H1 (cell line): ENCODE measurements around the gene SLC45A1. TPM values are rescaled to one million over a fixed set of nuclear protein-coding genes. Genes with fewer than 3 reads are reported as not detected.

Experiments used
- CTCF ChIA-PET: fragments of 300-600 bp; sonication (Branson Sonifier 250); formaldehyde crosslinking; loops from one replicate; lab custom pipeline; 2021; ENCODE audit not compliant: partially characterized antibody; lab: Charles Lee
- POLR2A ChIA-PET: fragments of 300-600 bp; sonication (Branson Sonifier 250); formaldehyde crosslinking; loops from one replicate; lab custom pipeline; 2021; ENCODE audit warnings: inconsistent platforms; ENCODE audit not compliant: partially characterized antibody; lab: Charles Lee
- DNase-seq, 2 experiments: peaks; one replicate each; pipeline versions ENCODE4 v3.0.0 to v3.0.0-alpha.2; 2010 to 2022; ENCODE audit warnings: low spot score in 2 of 2, low read depth in 1 of 2, mixed read lengths in 1 of 2
- FAIRE-seq: peaks from 2 replicates; lab custom pipeline; 2011; peaks lifted over from hg19 to GRCh38; lab: Jason Lieb, UNC
- H2AFZ ChIP-seq: 2 replicates; pipeline ENCODE4 v1.8.1; 2012; ENCODE audit warnings: low read length, inconsistent platforms
- H2AK5ac ChIP-seq: 2 replicates; pipeline ENCODE4 v1.6.1; 2013; ENCODE audit warnings: low read depth, low read length
- H2BK120ac ChIP-seq: replicated peaks from 2 replicates; pipeline ENCODE3; 2013; ENCODE audit warnings: low read depth, low read length, inconsistent platforms
- H2BK12ac ChIP-seq: 2 replicates; pipeline ENCODE4 v1.6.1; 2013; ENCODE audit warnings: low read depth, low read length
- H2BK15ac ChIP-seq: 2 replicates; pipeline ENCODE4 v1.6.1; 2013; ENCODE audit warnings: low read length
- H2BK20ac ChIP-seq: 2 replicates; pipeline ENCODE4 v1.6.1; 2013; ENCODE audit warnings: low read length
- H2BK5ac ChIP-seq: 2 replicates; pipeline ENCODE4 v1.6.1; 2013; ENCODE audit warnings: low read depth, low read length
- H3K14ac ChIP-seq: 2 replicates; pipeline ENCODE4 v1.6.1; 2013; ENCODE audit warnings: inconsistent platforms; ENCODE audit not compliant: insufficient read length
- H3K18ac ChIP-seq: 2 replicates; pipeline ENCODE4 v1.6.1; 2013; ENCODE audit warnings: low read length; ENCODE audit errors: extremely low read depth
- H3K23ac ChIP-seq: 2 replicates; pipeline ENCODE4 v1.6.1; 2013; ENCODE audit warnings: inconsistent platforms; ENCODE audit not compliant: insufficient read length
- H3K23me2 ChIP-seq: 2 replicates; pipeline ENCODE4 v1.6.1; 2013; ENCODE audit warnings: low read depth, low read length
- H3K27ac ChIP-seq: 2 replicates; pipeline ENCODE4 v1.6.1; 2011; ENCODE audit warnings: low read depth, low read length, inconsistent platforms
- H3K27me3 ChIP-seq, 4 experiments: replicated peaks in 1 of 4; 1 replicate in 1 of 4; 2 replicates in 3 of 4; pipeline versions ENCODE4 v1.6.1 to v1.8.1; 2011 to 2013; ENCODE audit warnings: low read length in 3 of 4, mild to moderate bottlenecking in 3 of 4, inconsistent platforms in 2 of 4, mixed read lengths in 2 of 4, moderate library complexity in 1 of 4; ENCODE audit not compliant: control insufficient read depth in 3 of 4, insufficient read depth in 3 of 4; ENCODE audit errors: extremely low read depth in 1 of 4
- H3K36me3 ChIP-seq, 4 experiments: 2 replicates each; pipeline versions ENCODE4 v1.6.1 to v1.8.1; 2011 to 2013; ENCODE audit warnings: mild to moderate bottlenecking in 4 of 4, low read length in 3 of 4, moderate library complexity in 2 of 4, control low read depth in 1 of 4, inconsistent platforms in 1 of 4; ENCODE audit not compliant: insufficient read depth in 4 of 4, control insufficient read depth in 2 of 4
- H3K4ac ChIP-seq: replicated peaks from 2 replicates; pipeline ENCODE3; 2013; ENCODE audit warnings: low read length, low read depth, mixed read lengths, inconsistent platforms; ENCODE audit not compliant: insufficient read length
- H3K4me1 ChIP-seq, 4 experiments: replicated peaks in 1 of 4; 1 replicate in 1 of 4; 2 replicates in 3 of 4; pipeline versions ENCODE4 v1.6.1 to v1.8.1; 2011 to 2013; ENCODE audit warnings: low read length in 3 of 4, inconsistent platforms in 2 of 4, mixed read lengths in 1 of 4; ENCODE audit not compliant: insufficient read depth in 4 of 4, control insufficient read depth in 3 of 4
- H3K4me2 ChIP-seq, 2 experiments: 2 replicates each; pipeline versions ENCODE4 v1.6.1 to v1.8.1; 2011 to 2013; ENCODE audit warnings: low read depth in 2 of 2, low read length in 2 of 2, control low read depth in 1 of 2, inconsistent platforms in 1 of 2, mild to moderate bottlenecking in 1 of 2; ENCODE audit not compliant: insufficient read depth in 1 of 2
- H3K4me3 ChIP-seq, 4 experiments: fragments of 200-600, 300-600 bp in 1 of 4; sonication (generic), shearing (Covaris generic), sonication (Bioruptor Twin) in 1 of 4; 2 replicates each; pipeline versions ENCODE4 v1.5.1 to v1.8.1; 2011 to 2016; ENCODE audit warnings: low read length in 4 of 4, low read depth in 3 of 4, control low read depth in 2 of 4, inconsistent platforms in 2 of 4, mild to moderate bottlenecking in 2 of 4, mixed read lengths in 1 of 4, moderate library complexity in 1 of 4; ENCODE audit not compliant: insufficient read depth in 2 of 4; ENCODE audit errors: extremely low read depth in 1 of 4
- H3K56ac ChIP-seq: replicated peaks from 2 replicates; pipeline ENCODE3; 2013; ENCODE audit warnings: low read depth, mild to moderate bottlenecking, mixed read lengths, low read length, inconsistent platforms; ENCODE audit not compliant: insufficient read length
- H3K79me1 ChIP-seq: 2 replicates; pipeline ENCODE4 v1.6.1; 2013; ENCODE audit warnings: low read depth, low read length, control low read depth
- H3K79me2 ChIP-seq, 2 experiments: 2 replicates each; pipeline versions ENCODE4 v1.6.1 to v1.8.1; 2012 to 2013; ENCODE audit warnings: low read length in 2 of 2, mild to moderate bottlenecking in 2 of 2, inconsistent platforms in 1 of 2; ENCODE audit not compliant: insufficient read depth in 2 of 2, control insufficient read depth in 1 of 2
- H3K9ac ChIP-seq, 4 experiments: replicated peaks in 1 of 4; 1 replicate in 1 of 4; 2 replicates in 3 of 4; pipeline versions ENCODE4 v1.6.1 to v1.8.1; 2011 to 2013; ENCODE audit warnings: low read depth in 3 of 4, low read length in 3 of 4, control low read depth in 2 of 4, mild to moderate bottlenecking in 2 of 4, moderate library complexity in 2 of 4, inconsistent platforms in 1 of 4; ENCODE audit errors: extremely low read depth in 1 of 4
- H3K9me3 ChIP-seq, 2 experiments: 2 replicates each; pipeline versions ENCODE4 v1.6.1 to v1.8.1; 2012 to 2013; ENCODE audit warnings: mild to moderate bottlenecking in 2 of 2, moderate library complexity in 2 of 2, control low read depth in 1 of 2, inconsistent platforms in 1 of 2, low read depth in 1 of 2, low read length in 1 of 2, mixed read lengths in 1 of 2; ENCODE audit not compliant: insufficient read depth in 2 of 2
- H4K20me1 ChIP-seq, 2 experiments: replicated peaks in 1 of 2; 2 replicates each; pipeline versions ENCODE3 to v1.8.1; 2011 to 2013; ENCODE audit warnings: inconsistent platforms in 2 of 2, low read length in 2 of 2, mild to moderate bottlenecking in 1 of 2; ENCODE audit not compliant: insufficient read depth in 2 of 2, control insufficient read depth in 1 of 2
- H4K5ac ChIP-seq: 2 replicates; pipeline ENCODE4 v1.6.1; 2013; ENCODE audit warnings: low read length, low read depth, mixed read lengths, inconsistent platforms; ENCODE audit not compliant: insufficient read length
- H4K8ac ChIP-seq: 2 replicates; pipeline ENCODE4 v1.8.0; 2013; ENCODE audit warnings: mild to moderate bottlenecking, moderate library complexity, low read length, inconsistent platforms; ENCODE audit not compliant: insufficient read depth; ENCODE audit errors: extremely low read depth
- H4K91ac ChIP-seq: replicated peaks from 2 replicates; pipeline ENCODE3; 2013; ENCODE audit warnings: low read length, mixed read lengths, inconsistent platforms; ENCODE audit not compliant: insufficient read length
- CBX5 ChIP-seq: fragments of 300-800, 300-1000 bp; sonication (generic); IDR thresholded peaks from 2 replicates; pipeline ENCODE4 v1.7.1; 2016; ENCODE audit warnings: antibody characterized with exemption, low read length, low read depth
- CEBPB ChIP-seq: IDR thresholded peaks from 2 replicates; pipeline ENCODE4 v1.6.1; 2012; ENCODE audit warnings: low read depth, low read length
- EP300 ChIP-seq, 2 experiments: IDR thresholded peaks; 1 replicate in 1 of 2; 2 replicates in 1 of 2; pipeline ENCODE4 v1.6.1; 2011 to 2012; ENCODE audit warnings: low read depth in 2 of 2, low read length in 2 of 2, mild to moderate bottlenecking in 2 of 2, borderline replicate concordance in 1 of 2, inconsistent platforms in 1 of 2, moderate library complexity in 1 of 2
- GTF2F1 ChIP-seq: IDR thresholded peaks from 2 replicates; pipeline ENCODE4 v1.6.1; 2012; ENCODE audit warnings: low read depth, low read length, improper control_type of control experiment, borderline replicate concordance
- HDAC6 ChIP-seq: IDR thresholded peaks from one replicate; pipeline ENCODE4 v1.7.1; 2012; ENCODE audit warnings: low read depth, mild to moderate bottlenecking, inconsistent platforms, low read length, moderate library complexity
- MAFK ChIP-seq: IDR thresholded peaks from 2 replicates; pipeline ENCODE4 v1.6.1; 2012; ENCODE audit warnings: low read depth, mild to moderate bottlenecking, improper control_type of control experiment, low read length
- PHF8 ChIP-seq: fragments of 200-600 bp; sonication (generic); conservative IDR thresholded peaks from 2 replicates; pipeline ENCODE4 v1.7.1; 2012; ENCODE audit warnings: low read depth, mild to moderate bottlenecking, inconsistent platforms, low read length, moderate library complexity
- SAP30 ChIP-seq: fragments of 300-600 bp; sonication (generic); IDR thresholded peaks from 2 replicates; pipeline ENCODE4 v1.7.1; 2012; ENCODE audit warnings: low read length, moderate library complexity, mild to moderate bottlenecking, inconsistent platforms; ENCODE audit not compliant: insufficient read depth, insufficient replicate concordance
- SIX5 ChIP-seq: IDR thresholded peaks from 2 replicates; pipeline ENCODE4 v1.6.1; 2011; ENCODE audit warnings: mild to moderate bottlenecking, low read depth, low read length
- TBP ChIP-seq: IDR thresholded peaks from 2 replicates; pipeline ENCODE4 v1.6.1; 2011; ENCODE audit warnings: low read depth, low read length, improper control_type of control experiment
- WGBS, 2 experiments: shearing (Covaris generic) in 1 of 2; methylation state at CpG; one replicate each; pipeline versions ENCODE4 v1.1.6 to v1.1.7; 2013 to 2015; ENCODE audit warnings: low lambda C conversion rate in 2 of 2, mixed read lengths in 2 of 2, inconsistent platforms in 1 of 2, low coverage in 1 of 2, missing lambda C conversion rate in 1 of 2; ENCODE audit not compliant: insufficient replicate concordance in 2 of 2, insufficient coverage in 1 of 2, insufficient read length in 1 of 2; ENCODE audit errors: extremely low coverage in 1 of 2, missing lambda C conversion rate in 1 of 2; 5-methylcytosine and 5-hydroxymethylcytosine counted together
- polyA plus RNA-seq, 7 experiments: library from polyadenylated mRNA; depleted of rRNA in 3 of 7; stranded (reverse) in 5 of 7; unstranded in 2 of 7; fragments of >200 nt in 5 of 7; fragments of 200-250 nt in 2 of 7; gene quantifications; 1 replicate in 5 of 7; 2 replicates in 1 of 7; 4 replicates in 1 of 7; pipeline versions ENCODE4 v1.2.1 to v1.2.3, GENCODE V29; 2011 to 2013; ENCODE audit warnings: missing spikeins in 2 of 7, mixed read lengths in 2 of 7
- total RNA-seq: library from RNA; stranded (reverse); fragmentation: NEBNext Ultra II Directional; extraction: Animal tissue kit (Norgen Biotek cat#: 25700); gene quantifications from 2 replicates; pipeline ENCODE4 v1.2.1, GENCODE V29; 2021

The SLC45A1 gene
- total and polyA plus RNA-seq, 2 of the 8 experiments (the other 6 are each of a cell fraction or from before 2014, with no cell fraction given) = 1.0 to 1.7 TPM

DNA sequence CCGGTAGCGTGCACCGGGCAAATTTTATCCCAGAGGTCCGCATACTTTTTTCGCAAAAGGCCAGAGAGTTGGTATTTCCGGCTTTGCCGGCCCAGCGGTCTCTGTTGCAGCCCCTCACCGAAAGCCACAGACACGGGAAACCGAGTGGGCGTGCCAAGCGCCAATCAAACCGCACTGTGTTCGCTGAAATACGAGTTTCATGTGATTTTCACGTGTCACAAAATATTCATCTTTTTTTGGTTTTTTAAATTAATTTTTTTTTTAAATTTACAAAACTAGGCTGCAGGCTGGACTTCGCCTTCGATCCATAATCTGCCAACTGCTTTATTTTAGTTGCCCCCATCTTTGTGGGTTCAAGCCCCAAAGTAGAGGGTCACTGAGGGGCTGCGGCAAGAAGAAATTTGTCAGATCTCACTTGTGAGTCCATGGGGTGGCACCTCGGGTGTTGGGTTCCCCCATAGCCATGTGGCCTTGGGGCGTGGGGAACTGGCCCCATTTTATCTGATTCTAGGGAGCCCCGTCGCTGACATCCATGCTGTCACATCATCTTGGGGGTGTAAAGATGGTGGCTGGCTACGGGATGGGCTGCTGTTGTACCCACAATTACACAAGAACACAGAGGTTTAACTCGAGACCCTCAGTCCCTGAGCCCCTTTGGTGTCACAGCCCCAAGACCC lies 20.8 kb downstream of the SLC45A1 start:
- H4K8ac ChIP-seq = no peak overlapping the region
- H2BK15ac ChIP-seq = no peak overlapping the region
- H3K56ac ChIP-seq = no peak overlapping the region
- H3K27me3 ChIP-seq = no peaks in the 10 kb centered on the region
- no peaks in the 10 kb centered on the region for H3K36me3 ChIP-seq
- H4K5ac ChIP-seq = no peak overlapping the region
- H3K79me1 ChIP-seq = no peaks in the 10 kb centered on the region
- ChIA-PET POLR2A (no interaction called here), CTCF (interaction anchor here (0.8 to 6.9 kb wide), 3 partner anchors 11 to 24 kb away, joined by 3 to 29 read pairs (median 5); no protein-coding TSS in a partner anchor)
- no peak overlapping the region for H4K91ac ChIP-seq
- H2AFZ ChIP-seq = no peak overlapping the region
- H4K20me1 ChIP-seq = no peaks in the 10 kb centered on the region
- no peak overlapping the region for H3K23ac ChIP-seq
- TF ChIP-seq CBX5 (no peak), TBP (no peak), EP300 (IDR thresholded peaks at IDR 0.05; ENCODE audit: borderline replicate concordance in 1 of 2, low read depth in 2 of 2, low read length in 2 of 2) (no peak), SAP30 (no peak), SIX5 (no peak), HDAC6 (no peak), MAFK (no peak), CEBPB (no peak), GTF2F1 (no peak), PHF8 (no peak)
- no peak overlapping the region for H3K4ac ChIP-seq
- no peak for FAIRE-seq
- no peaks in the 10 kb centered on the region for H3K4me1 ChIP-seq
- H3K23me2 ChIP-seq = no peaks in the 10 kb centered on the region
- H2BK5ac ChIP-seq = no peak overlapping the region
- no peak overlapping the region for H3K27ac ChIP-seq
- H3K9me3 ChIP-seq = no peaks in the 10 kb centered on the region
- H2BK20ac ChIP-seq = no peak overlapping the region
- no peak overlapping the region for H3K18ac ChIP-seq
- no peak overlapping the region for H2AK5ac ChIP-seq
- 91% methylated on average over 26 of the region's 26 CpGs; no CpG with 5 or more reads in 1 of the 2 experiments for WGBS, 2 experiments
- no peak overlapping the region for H3K4me2 ChIP-seq
- no peak overlapping the region for H2BK12ac ChIP-seq
- H3K14ac ChIP-seq = no peak overlapping the region
- no peaks in the 10 kb centered on the region for H3K79me2 ChIP-seq
- no peak overlapping the region for H2BK120ac ChIP-seq
- H3K9ac ChIP-seq = no peak overlapping the region
- no peak for DNase-seq
- H3K4me3 ChIP-seq = no peak overlapping the region
